H1 (cell line): ENCODE measurements around the gene NKIRAS2. TPM values are rescaled to one million over a fixed set of nuclear protein-coding genes. Genes with fewer than 3 reads are reported as not detected.

ENCODE experiments used
- CTCF ChIA-PET: fragments of 300-600 bp; sonication (Branson Sonifier 250); formaldehyde crosslinking; loops from one replicate; lab custom pipeline; 2021; ENCODE audit not compliant: partially characterized antibody; lab: Charles Lee
- POLR2A ChIA-PET: fragments of 300-600 bp; sonication (Branson Sonifier 250); formaldehyde crosslinking; loops from one replicate; lab custom pipeline; 2021; ENCODE audit warnings: inconsistent platforms; ENCODE audit not compliant: partially characterized antibody; lab: Charles Lee
- DNase-seq, 2 experiments: peaks; one replicate each; pipeline versions ENCODE4 v3.0.0 to v3.0.0-alpha.2; 2010 to 2022; ENCODE audit warnings: low spot score in 2 of 2, low read depth in 1 of 2, mixed read lengths in 1 of 2
- FAIRE-seq: peaks from 2 replicates; lab custom pipeline; 2011; peaks lifted over from hg19 to GRCh38; lab: Jason Lieb, UNC
- H2AFZ ChIP-seq: 2 replicates; pipeline ENCODE4 v1.8.1; 2012; ENCODE audit warnings: low read length, inconsistent platforms
- H2AK5ac ChIP-seq: 2 replicates; pipeline ENCODE4 v1.6.1; 2013; ENCODE audit warnings: low read depth, low read length
- H2BK120ac ChIP-seq: replicated peaks from 2 replicates; pipeline ENCODE3; 2013; ENCODE audit warnings: low read depth, low read length, inconsistent platforms
- H2BK12ac ChIP-seq: 2 replicates; pipeline ENCODE4 v1.6.1; 2013; ENCODE audit warnings: low read depth, low read length
- H2BK15ac ChIP-seq: 2 replicates; pipeline ENCODE4 v1.6.1; 2013; ENCODE audit warnings: low read length
- H2BK20ac ChIP-seq: 2 replicates; pipeline ENCODE4 v1.6.1; 2013; ENCODE audit warnings: low read length
- H2BK5ac ChIP-seq: 2 replicates; pipeline ENCODE4 v1.6.1; 2013; ENCODE audit warnings: low read depth, low read length
- H3K14ac ChIP-seq: 2 replicates; pipeline ENCODE4 v1.6.1; 2013; ENCODE audit warnings: inconsistent platforms; ENCODE audit not compliant: insufficient read length
- H3K18ac ChIP-seq: 2 replicates; pipeline ENCODE4 v1.6.1; 2013; ENCODE audit warnings: low read length; ENCODE audit errors: extremely low read depth
- H3K23ac ChIP-seq: 2 replicates; pipeline ENCODE4 v1.6.1; 2013; ENCODE audit warnings: inconsistent platforms; ENCODE audit not compliant: insufficient read length
- H3K23me2 ChIP-seq: 2 replicates; pipeline ENCODE4 v1.6.1; 2013; ENCODE audit warnings: low read depth, low read length
- H3K27ac ChIP-seq: 2 replicates; pipeline ENCODE4 v1.6.1; 2011; ENCODE audit warnings: low read depth, low read length, inconsistent platforms
- H3K27me3 ChIP-seq, 4 experiments: replicated peaks in 1 of 4; 1 replicate in 1 of 4; 2 replicates in 3 of 4; pipeline versions ENCODE4 v1.6.1 to v1.8.1; 2011 to 2013; ENCODE audit warnings: low read length in 3 of 4, mild to moderate bottlenecking in 3 of 4, inconsistent platforms in 2 of 4, mixed read lengths in 2 of 4, moderate library complexity in 1 of 4; ENCODE audit not compliant: control insufficient read depth in 3 of 4, insufficient read depth in 3 of 4; ENCODE audit errors: extremely low read depth in 1 of 4
- H3K36me3 ChIP-seq, 4 experiments: 2 replicates each; pipeline versions ENCODE4 v1.6.1 to v1.8.1; 2011 to 2013; ENCODE audit warnings: mild to moderate bottlenecking in 4 of 4, low read length in 3 of 4, moderate library complexity in 2 of 4, control low read depth in 1 of 4, inconsistent platforms in 1 of 4; ENCODE audit not compliant: insufficient read depth in 4 of 4, control insufficient read depth in 2 of 4
- H3K4ac ChIP-seq: replicated peaks from 2 replicates; pipeline ENCODE3; 2013; ENCODE audit warnings: low read length, low read depth, mixed read lengths, inconsistent platforms; ENCODE audit not compliant: insufficient read length
- H3K4me1 ChIP-seq, 4 experiments: replicated peaks in 1 of 4; 1 replicate in 1 of 4; 2 replicates in 3 of 4; pipeline versions ENCODE4 v1.6.1 to v1.8.1; 2011 to 2013; ENCODE audit warnings: low read length in 3 of 4, inconsistent platforms in 2 of 4, mixed read lengths in 1 of 4; ENCODE audit not compliant: insufficient read depth in 4 of 4, control insufficient read depth in 3 of 4
- H3K4me2 ChIP-seq, 2 experiments: 2 replicates each; pipeline versions ENCODE4 v1.6.1 to v1.8.1; 2011 to 2013; ENCODE audit warnings: low read depth in 2 of 2, low read length in 2 of 2, control low read depth in 1 of 2, inconsistent platforms in 1 of 2, mild to moderate bottlenecking in 1 of 2; ENCODE audit not compliant: insufficient read depth in 1 of 2
- H3K4me3 ChIP-seq, 4 experiments: fragments of 200-600, 300-600 bp in 1 of 4; sonication (generic), shearing (Covaris generic), sonication (Bioruptor Twin) in 1 of 4; 2 replicates each; pipeline versions ENCODE4 v1.5.1 to v1.8.1; 2011 to 2016; ENCODE audit warnings: low read length in 4 of 4, low read depth in 3 of 4, control low read depth in 2 of 4, inconsistent platforms in 2 of 4, mild to moderate bottlenecking in 2 of 4, mixed read lengths in 1 of 4, moderate library complexity in 1 of 4; ENCODE audit not compliant: insufficient read depth in 2 of 4; ENCODE audit errors: extremely low read depth in 1 of 4
- H3K56ac ChIP-seq: replicated peaks from 2 replicates; pipeline ENCODE3; 2013; ENCODE audit warnings: low read depth, mild to moderate bottlenecking, mixed read lengths, low read length, inconsistent platforms; ENCODE audit not compliant: insufficient read length
- H3K79me1 ChIP-seq: 2 replicates; pipeline ENCODE4 v1.6.1; 2013; ENCODE audit warnings: low read depth, low read length, control low read depth
- H3K79me2 ChIP-seq, 2 experiments: 2 replicates each; pipeline versions ENCODE4 v1.6.1 to v1.8.1; 2012 to 2013; ENCODE audit warnings: low read length in 2 of 2, mild to moderate bottlenecking in 2 of 2, inconsistent platforms in 1 of 2; ENCODE audit not compliant: insufficient read depth in 2 of 2, control insufficient read depth in 1 of 2
- H3K9ac ChIP-seq, 4 experiments: replicated peaks in 1 of 4; 1 replicate in 1 of 4; 2 replicates in 3 of 4; pipeline versions ENCODE4 v1.6.1 to v1.8.1; 2011 to 2013; ENCODE audit warnings: low read depth in 3 of 4, low read length in 3 of 4, control low read depth in 2 of 4, mild to moderate bottlenecking in 2 of 4, moderate library complexity in 2 of 4, inconsistent platforms in 1 of 4; ENCODE audit errors: extremely low read depth in 1 of 4
- H3K9me3 ChIP-seq, 2 experiments: 2 replicates each; pipeline versions ENCODE4 v1.6.1 to v1.8.1; 2012 to 2013; ENCODE audit warnings: mild to moderate bottlenecking in 2 of 2, moderate library complexity in 2 of 2, control low read depth in 1 of 2, inconsistent platforms in 1 of 2, low read depth in 1 of 2, low read length in 1 of 2, mixed read lengths in 1 of 2; ENCODE audit not compliant: insufficient read depth in 2 of 2
- H4K20me1 ChIP-seq, 2 experiments: replicated peaks in 1 of 2; 2 replicates each; pipeline versions ENCODE3 to v1.8.1; 2011 to 2013; ENCODE audit warnings: inconsistent platforms in 2 of 2, low read length in 2 of 2, mild to moderate bottlenecking in 1 of 2; ENCODE audit not compliant: insufficient read depth in 2 of 2, control insufficient read depth in 1 of 2
- H4K5ac ChIP-seq: 2 replicates; pipeline ENCODE4 v1.6.1; 2013; ENCODE audit warnings: low read length, low read depth, mixed read lengths, inconsistent platforms; ENCODE audit not compliant: insufficient read length
- H4K8ac ChIP-seq: 2 replicates; pipeline ENCODE4 v1.8.0; 2013; ENCODE audit warnings: mild to moderate bottlenecking, moderate library complexity, low read length, inconsistent platforms; ENCODE audit not compliant: insufficient read depth; ENCODE audit errors: extremely low read depth
- H4K91ac ChIP-seq: replicated peaks from 2 replicates; pipeline ENCODE3; 2013; ENCODE audit warnings: low read length, mixed read lengths, inconsistent platforms; ENCODE audit not compliant: insufficient read length
- CTBP2 ChIP-seq: IDR thresholded peaks from 2 replicates; pipeline ENCODE4 v1.7.0; 2011; ENCODE audit warnings: borderline replicate concordance, mild to moderate bottlenecking, moderate library complexity, mixed read lengths, low read length; ENCODE audit not compliant: insufficient read depth, insufficient read length
- JUND ChIP-seq: IDR thresholded peaks from 2 replicates; pipeline ENCODE4 v1.6.1; 2011; ENCODE audit warnings: mild to moderate bottlenecking, improper control_type of control experiment, low read length
- KDM4A ChIP-seq: IDR thresholded peaks from one replicate; pipeline ENCODE4 v1.7.1; 2012; ENCODE audit warnings: low read depth, mild to moderate bottlenecking, moderate library complexity, low read length, inconsistent platforms; ENCODE audit not compliant: severe bottlenecking
- POLR2A ChIP-seq, 2 experiments: IDR thresholded peaks; 1 replicate in 1 of 2; 2 replicates in 1 of 2; pipeline ENCODE4 v1.6.1; 2011; ENCODE audit warnings: low read depth in 2 of 2, low read length in 2 of 2, mild to moderate bottlenecking in 2 of 2; ENCODE audit errors: control extremely low read depth in 1 of 2
- RAD21 ChIP-seq, 2 experiments: IDR thresholded peaks in 1 of 2; conservative IDR thresholded peaks in 1 of 2; 2 replicates each; pipeline ENCODE4 v1.6.1; 2011; ENCODE audit warnings: low read depth in 2 of 2, low read length in 2 of 2, improper control_type of control experiment in 1 of 2, inconsistent platforms in 1 of 2, mild to moderate bottlenecking in 1 of 2, moderate library complexity in 1 of 2
- SRF ChIP-seq: IDR thresholded peaks from 2 replicates; pipeline ENCODE4 v1.6.1; 2011; ENCODE audit warnings: mild to moderate bottlenecking, low read depth, low read length, moderate library complexity
- TEAD4 ChIP-seq: IDR thresholded peaks from 2 replicates; pipeline ENCODE4 v1.6.1; 2012; ENCODE audit warnings: low read depth, low read length, inconsistent platforms, mixed read lengths
- USF2 ChIP-seq: IDR thresholded peaks from 2 replicates; pipeline ENCODE4 v1.6.1; 2011; ENCODE audit warnings: low read length, improper control_type of control experiment
- WGBS, 2 experiments: shearing (Covaris generic) in 1 of 2; methylation state at CpG; one replicate each; pipeline versions ENCODE4 v1.1.6 to v1.1.7; 2013 to 2015; ENCODE audit warnings: low lambda C conversion rate in 2 of 2, mixed read lengths in 2 of 2, inconsistent platforms in 1 of 2, low coverage in 1 of 2, missing lambda C conversion rate in 1 of 2; ENCODE audit not compliant: insufficient replicate concordance in 2 of 2, insufficient coverage in 1 of 2, insufficient read length in 1 of 2; ENCODE audit errors: extremely low coverage in 1 of 2, missing lambda C conversion rate in 1 of 2; 5-methylcytosine and 5-hydroxymethylcytosine counted together
- polyA plus RNA-seq, 7 experiments: library from polyadenylated mRNA; depleted of rRNA in 3 of 7; stranded (reverse) in 5 of 7; unstranded in 2 of 7; fragments of >200 nt in 5 of 7; fragments of 200-250 nt in 2 of 7; gene quantifications; 1 replicate in 5 of 7; 2 replicates in 1 of 7; 4 replicates in 1 of 7; pipeline versions ENCODE4 v1.2.1 to v1.2.3, GENCODE V29; 2011 to 2013; ENCODE audit warnings: missing spikeins in 2 of 7, mixed read lengths in 2 of 7
- total RNA-seq: library from RNA; stranded (reverse); fragmentation: NEBNext Ultra II Directional; extraction: Animal tissue kit (Norgen Biotek cat#: 25700); gene quantifications from 2 replicates; pipeline ENCODE4 v1.2.1, GENCODE V29; 2021

NKIRAS2 gene
- total and polyA plus RNA-seq, 2 of the 8 experiments (the other 6 are each of a cell fraction or from before 2014, with no cell fraction given) = 34.5 to 51.1 TPM

- Histone ChIP-seq H2AK5ac (no peak overlapping the region), H2AFZ (no peak overlapping the region), H3K79me1 (peaks cover 3% of the 10 kb centered on the region; the same call in 1 of the 2 replicates), H3K56ac (no peak overlapping the region), H3K9me3 (no peaks in the 10 kb centered on the region), H2BK120ac (no peak overlapping the region), H2BK5ac (no peak overlapping the region), H4K8ac (0 out of 2 replicates have a peak overlapping the region, but pooled peaks have one; percentile 14), H3K14ac (no peak overlapping the region), H3K4me3 (no peak overlapping the region), H4K91ac (no peak overlapping the region), H2BK20ac (no peak overlapping the region), H3K27me3 (no peaks in the 10 kb centered on the region), H3K79me2 (no peaks in the 10 kb centered on the region), H4K20me1 (peaks cover 2 to 17% of the 10 kb centered on the region in 2 experiments), H4K5ac (no peak overlapping the region), H3K4ac (no peak overlapping the region), H3K23ac (no peak overlapping the region), H3K4me1 (no peaks in the 10 kb centered on the region), H3K4me2 (no peak overlapping the region), H3K23me2 (no peaks in the 10 kb centered on the region; the same call in 1 of the 2 replicates), H3K36me3 (peaks cover 32 to 63% (median 61%) of the 10 kb centered on the region in 4 experiments), H3K9ac (no peak overlapping the region), H3K27ac (no peak overlapping the region), H2BK15ac (no peak overlapping the region), H2BK12ac (no peak overlapping the region), H3K18ac (no peak overlapping the region)
- DNase-seq = no peak
- FAIRE-seq = no peak
- WGBS, 2 experiments = 85% methylated on average over 13 of the region's 19 CpGs; no CpG with 5 or more reads in 1 of the 2 experiments
- CTCF ChIA-PET = interaction anchor here (6.5 kb wide), 1 partner anchor 10 kb away, joined by 60 read pairs; the partner anchor contains the start of gene CNP
- TF ChIP-seq RAD21 (IDR thresholded peaks at IDR 0.05 in 1 of 2, conservative IDR thresholded peaks at IDR 0.05 in 1 of 2; ENCODE audit: low read depth in 2 of 2, low read length in 2 of 2) (no peak), POLR2A (IDR thresholded peaks at IDR 0.05; ENCODE audit: control extremely low read depth in 1 of 2, low read depth in 2 of 2, low read length in 2 of 2) (0 out of 3 replicates have a peak, but pooled peaks of 1 of the 2 experiments have one; percentile 7), CTBP2 (no peak), SRF (no peak), USF2 (no peak), TEAD4 (no peak), KDM4A (no peak), JUND (no peak)
- POLR2A ChIA-PET = interaction anchor here (0.7 to 1.9 kb wide), 5 partner anchors 11 to 34 kb away, joined by 3 to 6 read pairs (median 4); no protein-coding TSS in a partner anchor
Measured at GRCh38 chr17:41973408-41973811, 46.5 kb upstream of the NKIRAS2 start.
